H9 (cell line): ENCODE results near the gene BRD3OS. TPM values are rescaled to one million over a fixed set of nuclear protein-coding genes. Genes with fewer than 3 reads are reported as not detected.
A peak's percentile ranks its signal among the peaks of the same experiment; 100 is the strongest.

Source experiments
- DNase-seq: peaks from one replicate; pipeline ENCODE4 v3.0.0-alpha.2; 2017
- H2AFZ ChIP-seq: one replicate; pipeline ENCODE4 v1.6.1; 2013; ENCODE audit warnings: mild to moderate bottlenecking, low read length, control low read depth, moderate library complexity
- H2AK5ac ChIP-seq: 2 replicates; pipeline ENCODE4 v1.6.1; 2013; ENCODE audit warnings: low read length, control low read depth, mixed read lengths; ENCODE audit not compliant: insufficient read length
- H2BK120ac ChIP-seq: one replicate; pipeline ENCODE4 v1.6.1; 2013; ENCODE audit warnings: low read depth, mild to moderate bottlenecking, low read length, control low read depth, inconsistent platforms; ENCODE audit not compliant: poor library complexity, severe bottlenecking
- H2BK12ac ChIP-seq: 2 replicates; pipeline ENCODE4 v1.6.1; 2013; ENCODE audit warnings: low read length, control low read depth, mixed read lengths, low read depth; ENCODE audit not compliant: insufficient read length
- H2BK15ac ChIP-seq: 2 replicates; pipeline ENCODE4 v1.6.1; 2013; ENCODE audit warnings: low read depth, low read length, control low read depth
- H2BK20ac ChIP-seq: one replicate; pipeline ENCODE4 v1.6.1; 2013; ENCODE audit warnings: low read depth, mild to moderate bottlenecking, low read length, control low read depth, inconsistent platforms; ENCODE audit not compliant: poor library complexity, severe bottlenecking
- H2BK5ac ChIP-seq: 2 replicates; pipeline ENCODE4 v1.6.1; 2013; ENCODE audit warnings: low read length, control low read depth, mixed read lengths; ENCODE audit not compliant: insufficient read length
- H3K14ac ChIP-seq: 2 replicates; pipeline ENCODE4 v1.6.1; 2013; ENCODE audit warnings: low read length, control low read depth; ENCODE audit not compliant: insufficient read depth
- H3K18ac ChIP-seq: 2 replicates; pipeline ENCODE4 v1.6.1; 2013; ENCODE audit warnings: low read depth, mild to moderate bottlenecking, mixed read lengths, low read length, control low read depth; ENCODE audit not compliant: insufficient read length
- H3K23ac ChIP-seq: 2 replicates; pipeline ENCODE4 v1.6.1; 2013; ENCODE audit warnings: low read length, control low read depth, mixed read lengths, low read depth; ENCODE audit not compliant: insufficient read length
- H3K23me2 ChIP-seq: 2 replicates; pipeline ENCODE4 v1.6.1; 2013; ENCODE audit warnings: low read depth, mild to moderate bottlenecking, mixed read lengths, low read length, control low read depth; ENCODE audit not compliant: insufficient read length, poor library complexity, severe bottlenecking
- H3K27ac ChIP-seq: 2 replicates; pipeline ENCODE4 v1.5.1; 2013; ENCODE audit warnings: low read length, control low read depth, mixed read lengths, low read depth; ENCODE audit not compliant: insufficient read length
- H3K27me3 ChIP-seq: 2 replicates; pipeline ENCODE4 v1.6.1; 2013; ENCODE audit warnings: low read length, control low read depth, inconsistent platforms; ENCODE audit not compliant: insufficient read depth
- H3K4ac ChIP-seq: 2 replicates; pipeline ENCODE4 v1.6.1; 2013; ENCODE audit warnings: low read depth, mild to moderate bottlenecking, control low read depth, inconsistent platforms, low read length, moderate library complexity
- H3K4me1 ChIP-seq: 2 replicates; pipeline ENCODE4 v1.6.1; 2013; ENCODE audit warnings: low read length, control low read depth, inconsistent platforms; ENCODE audit not compliant: insufficient read depth
- H3K4me2 ChIP-seq: 2 replicates; pipeline ENCODE4 v1.6.1; 2013; ENCODE audit warnings: low read length, control low read depth, mixed read lengths; ENCODE audit not compliant: insufficient read length, insufficient read depth
- H3K56ac ChIP-seq: 2 replicates; pipeline ENCODE4 v1.6.1; 2013; ENCODE audit warnings: low read depth, mild to moderate bottlenecking, mixed read lengths, low read length, control low read depth; ENCODE audit not compliant: insufficient read length
- H3K79me1 ChIP-seq: 2 replicates; pipeline ENCODE4 v1.6.1; 2013; ENCODE audit warnings: low read depth, mild to moderate bottlenecking, moderate library complexity, low read length, control low read depth, inconsistent platforms; ENCODE audit not compliant: insufficient read depth, poor library complexity, severe bottlenecking
- H3K79me2 ChIP-seq: 2 replicates; pipeline ENCODE4 v1.6.1; 2013; ENCODE audit warnings: low read length, control low read depth, inconsistent platforms; ENCODE audit not compliant: insufficient read depth
- H3K9ac ChIP-seq: 2 replicates; pipeline ENCODE4 v1.6.1; 2013; ENCODE audit warnings: low read length, control low read depth, mixed read lengths; ENCODE audit not compliant: insufficient read length; ENCODE audit errors: extremely low read depth
- H3K9me3 ChIP-seq: one replicate; pipeline ENCODE4 v1.6.1; 2013; ENCODE audit warnings: low read depth, low read length, inconsistent platforms; ENCODE audit not compliant: control insufficient read depth
- H3T11ph ChIP-seq: one replicate; pipeline ENCODE4 v1.6.1; 2013; ENCODE audit warnings: mild to moderate bottlenecking, low read length, control low read depth, inconsistent platforms
- H4K20me1 ChIP-seq: one replicate; pipeline ENCODE4 v1.6.1; 2013; ENCODE audit not compliant: control insufficient read depth, insufficient read length, insufficient read depth
- H4K5ac ChIP-seq: 2 replicates; pipeline ENCODE4 v1.6.1; 2013; ENCODE audit warnings: low read depth, mild to moderate bottlenecking, mixed read lengths, low read length, control low read depth; ENCODE audit not compliant: insufficient read length
- H4K8ac ChIP-seq: replicated peaks from 2 replicates; pipeline ENCODE4 v1.6.1; 2013; ENCODE audit warnings: low read length, control low read depth, mixed read lengths, low read depth; ENCODE audit not compliant: insufficient read length
- H4K91ac ChIP-seq: 2 replicates; pipeline ENCODE4 v1.6.1; 2013; ENCODE audit warnings: low read depth, mild to moderate bottlenecking, moderate library complexity, mixed read lengths, low read length, control low read depth; ENCODE audit not compliant: insufficient read length
- H3K27ac Mint-ChIP-seq, 3 experiments: 2 replicates in 2 of 3; 3 replicates in 1 of 3; pipeline ENCODE4 v1.8.0; 2020 to 2021; ENCODE audit warnings: mixed read lengths in 3 of 3, mild to moderate bottlenecking in 1 of 3, moderate library complexity in 1 of 3
- H3K27me3 Mint-ChIP-seq: 2 replicates; pipeline ENCODE4 v1.8.0; 2021; ENCODE audit warnings: low read depth, mild to moderate bottlenecking, moderate library complexity, mixed read lengths
- H3K36me3 Mint-ChIP-seq, 3 experiments: 2 replicates in 2 of 3; 3 replicates in 1 of 3; pipeline ENCODE4 v1.8.0; 2020 to 2021; ENCODE audit warnings: low read depth in 3 of 3, mixed read lengths in 3 of 3; ENCODE audit not compliant: insufficient read depth in 1 of 3
- H3K4me1 Mint-ChIP-seq, 2 experiments: 2 replicates each; pipeline ENCODE4 v1.8.0; 2020; ENCODE audit warnings: mixed read lengths in 2 of 2
- H3K4me3 Mint-ChIP-seq, 2 experiments: 2 replicates in 1 of 2; 3 replicates in 1 of 2; pipeline ENCODE4 v1.8.0; 2020 to 2021; ENCODE audit warnings: mild to moderate bottlenecking in 2 of 2, mixed read lengths in 2 of 2, moderate library complexity in 1 of 2
- H3K9me3 Mint-ChIP-seq, 2 experiments: 2 replicates in 1 of 2; 3 replicates in 1 of 2; pipeline ENCODE4 v1.8.0; 2020; ENCODE audit warnings: mild to moderate bottlenecking in 2 of 2, mixed read lengths in 2 of 2, moderate library complexity in 1 of 2
- CTCF ChIP-seq: fragments of 200-600 bp; sonication (generic); conservative IDR thresholded peaks from 3 replicates; pipeline ENCODE4 v1.8.0; 2021; ENCODE audit warnings: antibody characterized with exemption, mild to moderate bottlenecking
- WGBS: extraction: QIAGEN DNeasy Blood & Tissue Kit; methylation state at CpG from one replicate; pipeline ENCODE4 v1.1.7; 2013; ENCODE audit warnings: missing lambda C conversion rate, low lambda C conversion rate, mixed read lengths; ENCODE audit not compliant: insufficient read length; ENCODE audit errors: extremely low coverage; 5-methylcytosine and 5-hydroxymethylcytosine counted together
- total RNA-seq: library from RNA; stranded (reverse); gene quantifications from 2 replicates; pipeline ENCODE4 v1.2.1, GENCODE V29; 2021

The BRD3OS gene
- total RNA-seq, 1 experiment from 2014 or later: 16.4 TPM

GRCh38 chr9:134057307-134057657, 32.0 kb downstream of the BRD3OS start:
- Histone ChIP-seq H3K9ac (no peak overlapping the region), H3K14ac (no peak overlapping the region), H2BK12ac (no peak overlapping the region), H3K56ac (no peak overlapping the region), H3K4me1 (no peaks in the 10 kb centered on the region), H2AK5ac (no peak overlapping the region), H4K91ac (no peak overlapping the region), H3K79me1 (peaks cover 3% of the 10 kb centered on the region), H3K9me3 (no peaks in the 10 kb centered on the region), H4K8ac (no peak overlapping the region), H2AFZ (no peak overlapping the region), H3K79me2 (peaks cover 56% of the 10 kb centered on the region; the same call in 1 of the 2 replicates), H2BK5ac (no peak overlapping the region), H3K23me2 (no peaks in the 10 kb centered on the region), H3K27ac (no peak overlapping the region), H3K4me2 (no peak overlapping the region), H3T11ph (no peak overlapping the region), H3K18ac (no peak overlapping the region), H4K20me1 (peaks cover 3% of the 10 kb centered on the region), H2BK20ac (no peak overlapping the region), H2BK15ac (no peak overlapping the region), H3K4ac (no peak overlapping the region), H3K23ac (no peak overlapping the region), H4K5ac (no peak overlapping the region), H3K27me3 (no peaks in the 10 kb centered on the region), H2BK120ac (no peak overlapping the region)
- Mint-ChIP-seq H3K4me1 (peaks cover 10 to 26% of the 10 kb centered on the region in 2 experiments), H3K9me3 (no peaks in the 10 kb centered on the region), H3K27me3 (no peaks in the 10 kb centered on the region), H3K27ac (peak overlapping the region in 2 of 3 experiments; percentile 89 to 90; a peak in 3 of 7 replicates), H3K4me3 (peak overlapping the region in 1 of 2 experiments; percentile 29; a peak in 1 of 5 replicates), H3K36me3 (peaks cover 4 to 19% (median 11%) of the 10 kb centered on the region in 3 experiments; a peak in 6 of 7 replicates)
- no peak for TF ChIP-seq CTCF
- DNase-seq: no peak
- WGBS: no CpG with 5 or more reads among the region's 13 CpGs
